Measurements from ENCODE around the gene CCDC188.

- TF ChIP-seq CTCF (tag by site-specific recombination; IDR thresholded peaks at IDR 0.05) (no peak), ZNF324 (tag by site-specific recombination; IDR thresholded peaks at IDR 0.05) (no peak), TRIM28 (IDR thresholded peaks at IDR 0.05; ENCODE audit: borderline replicate concordance, low read length) (no peak), ZNF292 (tag by site-specific recombination; IDR thresholded peaks at IDR 0.05; ENCODE audit: borderline replicate concordance, low read depth) (no peak), ZNF530 (tag by site-specific recombination; IDR thresholded peaks at IDR 0.05; ENCODE audit: low read depth) (no peak), RBAK (tag by site-specific recombination; IDR thresholded peaks at IDR 0.05) (no peak), ZNF311 (tag by site-specific recombination; IDR thresholded peaks at IDR 0.05; ENCODE audit: borderline replicate concordance) (no peak), KLF7 (tag by site-specific recombination; IDR thresholded peaks at IDR 0.05; ENCODE audit: borderline replicate concordance) (no peak), OVOL3 (tag by site-specific recombination; IDR thresholded peaks at IDR 0.05) (no peak), ZNF354C (tag by site-specific recombination; IDR thresholded peaks at IDR 0.05; ENCODE audit: borderline replicate concordance, low read depth) (no peak), ZNF132 (tag by site-specific recombination; IDR thresholded peaks at IDR 0.05; ENCODE audit: borderline replicate concordance) (no peak), ZNF140 (tag by site-specific recombination; IDR thresholded peaks at IDR 0.05) (no peak), BCL11A (tag by site-specific recombination; IDR thresholded peaks at IDR 0.05; ENCODE audit: low read depth) (no peak)
These were observed 2.4 kb downstream of the CCDC188 start for GRCh38 chr22:20148414-20148813.
